Dendritic cell treated with granulocyte-macrophage colony-stimulating factor and Interleukin-4, amounts not matched to agents 40 ng/mL and 50 ng/mL, for 4 days (primary cell): Measurements from ENCODE around the gene SIX4.

Source experiments
- H3K27ac Mint-ChIP-seq: one replicate; pipeline ENCODE4 v1.8.0; 2022; ENCODE audit warnings: mild to moderate bottlenecking, mixed read lengths
- H3K27me3 Mint-ChIP-seq: one replicate; pipeline ENCODE4 v1.8.0; 2022; ENCODE audit warnings: mild to moderate bottlenecking, mixed read lengths
- H3K36me3 Mint-ChIP-seq: one replicate; pipeline ENCODE4 v1.8.0; 2022; ENCODE audit warnings: low read depth, mixed read lengths
- H3K4me1 Mint-ChIP-seq: one replicate; pipeline ENCODE4 v1.8.0; 2022; ENCODE audit warnings: low read depth, mixed read lengths
- H3K4me3 Mint-ChIP-seq: one replicate; pipeline ENCODE4 v1.8.0; 2022; ENCODE audit warnings: mild to moderate bottlenecking, moderate library complexity, mixed read lengths
- H3K9me3 Mint-ChIP-seq: one replicate; pipeline ENCODE4 v1.8.0; 2022; ENCODE audit warnings: mixed read lengths
- intact Hi-C: fragments of 100-400 bp; cut with micrococcal nuclease; formaldehyde crosslinking; loops from one replicate; pipeline ENCODE4 v1.15.0; 2022

Gene SIX4

DNA sequence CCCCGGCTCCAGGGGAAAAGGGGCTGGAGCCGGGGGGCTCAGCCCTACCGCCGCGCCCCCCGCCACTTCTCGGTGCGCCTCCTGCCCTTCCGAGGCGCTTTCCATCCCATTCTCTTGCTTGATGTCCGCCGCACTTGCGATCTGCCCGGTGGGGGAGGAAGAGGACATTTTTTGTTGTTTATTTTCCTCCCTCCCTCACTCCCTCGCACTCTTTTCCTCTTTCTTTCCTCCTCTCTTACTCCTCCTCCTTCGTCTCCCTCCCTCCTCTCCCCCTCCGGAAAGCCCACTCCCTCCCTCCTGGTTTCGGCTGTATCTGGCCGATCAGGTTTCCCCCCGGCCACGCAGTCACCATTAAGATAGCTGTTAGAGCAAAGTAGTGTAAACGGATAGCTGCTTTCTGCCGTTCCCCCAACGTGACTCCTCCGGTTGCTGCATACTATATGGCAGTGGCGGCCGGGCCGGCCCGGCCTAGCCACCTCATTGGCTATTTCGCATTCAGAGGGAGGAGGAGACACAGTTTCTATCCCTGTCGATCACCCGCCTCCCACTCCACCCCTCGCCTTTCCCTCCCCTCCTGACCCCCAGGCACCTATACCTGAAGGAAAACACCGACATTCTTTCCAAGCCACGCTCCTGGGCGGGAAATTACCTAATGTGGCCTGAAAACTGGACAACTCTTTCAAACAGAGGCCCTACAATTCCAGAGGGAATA, at the start of gene SIX4:
TSS of gene SIX4 (minus strand) at position 445 of the 712 bp plus-strand sequence. CDS start at position 168, 277 bp downstream.
- intact Hi-C loops = loop anchor here (10.0 kb wide), 1 partner anchor 59 kb away; no protein-coding TSS in a partner anchor
- Mint-ChIP-seq H3K9me3 (no peaks in the 10 kb centered on the region), H3K36me3 (no peaks in the 10 kb centered on the region), H3K27ac (no peak within 1 kb of the TSS), H3K4me1 (peaks cover 26% of the 10 kb centered on the region), H3K27me3 (peaks cover 90% of the 10 kb centered on the region), H3K4me3 (peak within 1 kb of the TSS; percentile 81)

DNA sequence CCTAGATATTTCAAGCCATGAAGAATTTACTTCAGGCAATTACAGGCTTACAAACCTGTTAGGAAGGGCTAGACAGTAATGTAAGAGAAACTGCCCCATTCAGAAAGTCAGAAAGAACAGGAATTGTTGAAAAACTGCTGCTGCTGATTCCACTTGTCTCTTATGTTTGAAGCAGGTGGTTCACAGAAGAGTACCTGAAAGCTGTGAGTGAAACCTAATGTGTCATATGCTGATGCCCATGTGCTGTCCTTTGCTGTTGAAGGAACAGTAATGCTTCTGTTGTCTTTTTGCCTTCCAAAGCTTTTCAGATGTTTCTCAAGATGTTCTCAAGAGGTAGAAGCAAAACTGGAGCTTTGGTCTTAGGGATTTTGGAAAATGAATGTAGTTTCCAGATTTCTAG, 49.4 kb upstream of the SIX4 start:
- H3K4me3 Mint-ChIP-seq = no peak overlapping the region
- H3K4me1 Mint-ChIP-seq = peaks cover 8% of the 10 kb centered on the region
- H3K36me3 Mint-ChIP-seq = no peaks in the 10 kb centered on the region
- H3K27me3 Mint-ChIP-seq = no peaks in the 10 kb centered on the region
- H3K27ac Mint-ChIP-seq = no peak overlapping the region
- no peaks in the 10 kb centered on the region for H3K9me3 Mint-ChIP-seq
- intact Hi-C loops = no loop called here

DNA sequence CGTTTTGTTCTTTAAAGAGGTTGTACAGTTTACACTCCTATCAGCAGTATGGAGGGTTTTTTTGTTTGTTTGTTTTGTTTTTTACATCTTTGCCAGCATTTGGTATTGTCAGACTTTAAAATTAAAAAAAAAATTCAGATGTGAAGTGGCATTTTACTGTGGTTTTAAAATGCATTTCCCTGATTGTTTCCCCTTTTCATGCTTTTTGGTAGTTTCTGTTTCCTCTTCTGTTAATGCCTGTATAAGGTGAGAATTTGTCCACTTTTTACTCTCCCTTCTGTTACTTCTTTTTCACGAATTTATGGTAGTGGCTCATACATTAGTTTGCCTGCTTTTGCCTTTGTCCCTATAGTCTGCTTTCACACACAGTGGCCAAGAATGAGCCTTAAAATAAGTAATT, 47.0 kb upstream of the SIX4 start:
- no peaks in the 10 kb centered on the region for H3K9me3 Mint-ChIP-seq
- intact Hi-C loops = no loop called here
- H3K27me3 Mint-ChIP-seq = no peaks in the 10 kb centered on the region
- no peak overlapping the region for H3K27ac Mint-ChIP-seq
- H3K4me3 Mint-ChIP-seq = no peak overlapping the region
- H3K4me1 Mint-ChIP-seq = peaks cover 8% of the 10 kb centered on the region
- no peaks in the 10 kb centered on the region for H3K36me3 Mint-ChIP-seq

DNA sequence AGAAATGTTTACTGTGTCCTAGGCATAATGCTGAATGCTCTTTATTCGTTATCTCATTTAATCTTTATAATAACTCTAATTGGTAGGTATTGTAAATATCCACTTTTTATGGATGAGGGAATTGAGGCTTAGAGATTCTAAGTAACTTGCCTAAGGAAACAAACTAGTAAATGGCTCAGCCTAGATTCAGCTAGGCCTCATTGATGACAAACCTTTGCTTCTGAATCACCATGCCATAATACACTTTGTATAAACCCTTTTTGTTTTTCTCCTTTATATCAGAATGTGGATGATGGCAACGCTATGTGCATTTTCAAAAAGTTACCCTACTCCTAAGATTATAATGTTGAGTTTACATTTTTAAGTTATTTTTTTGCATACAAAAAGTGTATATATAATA, 44.5 kb upstream of the SIX4 start:
- Mint-ChIP-seq H3K27ac (no peak overlapping the region), H3K36me3 (no peaks in the 10 kb centered on the region), H3K9me3 (no peaks in the 10 kb centered on the region), H3K27me3 (no peaks in the 10 kb centered on the region), H3K4me3 (no peak overlapping the region), H3K4me1 (peaks cover 8% of the 10 kb centered on the region)
- intact Hi-C loops = no loop called here

DNA sequence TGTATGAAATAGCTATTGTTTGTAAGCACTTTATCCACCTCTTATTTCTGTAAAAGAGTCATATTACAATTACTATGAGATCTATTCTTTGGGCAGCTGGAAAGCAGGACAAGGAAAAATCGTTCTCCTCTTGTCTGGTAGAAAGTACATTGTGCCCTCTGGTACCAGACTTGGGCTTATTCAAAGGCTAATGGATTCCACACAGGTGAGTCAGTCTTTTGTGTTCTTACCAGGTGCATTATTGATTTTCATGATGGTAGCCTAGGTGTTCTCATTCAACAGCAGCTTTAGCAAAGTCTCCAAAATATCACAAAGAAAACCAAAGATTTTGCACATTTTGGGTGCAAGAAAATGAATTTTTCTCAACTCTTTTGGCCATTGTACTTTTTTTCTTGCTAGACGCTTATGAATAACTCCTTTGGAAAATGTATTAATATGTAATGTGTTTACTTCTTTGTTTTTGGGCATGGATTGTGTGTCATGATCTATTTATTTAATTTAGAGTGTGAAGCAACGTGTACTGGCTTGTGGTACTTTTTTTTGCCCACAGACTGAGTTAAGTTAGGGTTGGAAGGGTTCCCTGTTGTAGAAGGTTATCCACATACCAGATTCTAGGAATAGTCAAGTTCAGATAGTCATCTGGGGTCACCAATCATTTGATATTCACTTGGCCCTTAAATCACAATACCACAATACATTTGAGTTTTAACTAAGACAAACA, 36.7 kb upstream of the SIX4 start:
- no peak overlapping the region for H3K27ac Mint-ChIP-seq
- no peaks in the 10 kb centered on the region for H3K27me3 Mint-ChIP-seq
- no peaks in the 10 kb centered on the region for H3K9me3 Mint-ChIP-seq
- H3K4me1 Mint-ChIP-seq = peaks cover 19% of the 10 kb centered on the region
- intact Hi-C loops = no loop called here
- no peak overlapping the region for H3K4me3 Mint-ChIP-seq
- no peaks in the 10 kb centered on the region for H3K36me3 Mint-ChIP-seq

DNA sequence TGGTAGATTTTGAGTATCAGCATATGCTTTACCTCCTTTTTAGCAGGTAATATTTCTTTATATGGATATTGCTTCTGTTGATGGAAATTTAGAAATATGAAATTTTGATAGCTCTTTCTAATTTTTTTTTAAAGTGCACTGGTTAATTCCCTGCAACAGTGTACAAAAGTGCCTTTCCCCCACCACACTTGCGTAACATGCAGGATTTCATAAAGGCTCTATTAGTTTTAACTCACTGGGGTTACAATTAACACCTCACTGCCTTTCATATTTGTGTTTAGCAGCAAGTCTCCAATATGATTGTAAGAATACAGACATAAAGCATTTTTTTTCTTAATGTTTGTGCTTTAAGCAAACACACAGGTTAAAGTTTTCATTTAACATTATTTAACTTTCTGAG, 36.1 kb upstream of the SIX4 start:
- no peaks in the 10 kb centered on the region for H3K9me3 Mint-ChIP-seq
- intact Hi-C loops = no loop called here
- H3K4me3 Mint-ChIP-seq = no peak overlapping the region
- no peak overlapping the region for H3K27ac Mint-ChIP-seq
- H3K27me3 Mint-ChIP-seq = no peaks in the 10 kb centered on the region
- H3K4me1 Mint-ChIP-seq = peaks cover 21% of the 10 kb centered on the region
- H3K36me3 Mint-ChIP-seq = no peaks in the 10 kb centered on the region

DNA sequence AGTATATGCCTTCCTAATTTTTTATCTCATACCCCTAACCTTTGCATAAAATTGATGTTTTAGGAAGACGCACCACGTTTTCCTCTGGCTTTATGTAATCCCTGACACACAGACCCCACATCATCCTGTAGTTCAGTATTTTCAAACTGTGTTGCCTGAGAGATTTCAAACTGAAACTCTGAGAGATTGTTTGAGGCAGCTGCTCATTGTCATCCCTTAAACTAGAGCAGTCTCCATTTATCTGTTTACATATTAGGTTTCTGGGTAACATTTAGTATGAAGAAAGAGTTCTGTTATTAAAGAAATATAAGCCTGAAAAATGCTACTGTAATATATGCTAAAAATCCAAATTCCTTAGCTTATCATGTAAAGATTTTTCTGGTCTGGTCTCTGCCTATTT, 34.7 kb upstream of the SIX4 start:
- H3K4me3 Mint-ChIP-seq = no peak overlapping the region
- H3K4me1 Mint-ChIP-seq = peaks cover 22% of the 10 kb centered on the region
- H3K9me3 Mint-ChIP-seq = no peaks in the 10 kb centered on the region
- no peaks in the 10 kb centered on the region for H3K27me3 Mint-ChIP-seq
- H3K36me3 Mint-ChIP-seq = no peaks in the 10 kb centered on the region
- intact Hi-C loops = no loop called here
- no peak overlapping the region for H3K27ac Mint-ChIP-seq

DNA sequence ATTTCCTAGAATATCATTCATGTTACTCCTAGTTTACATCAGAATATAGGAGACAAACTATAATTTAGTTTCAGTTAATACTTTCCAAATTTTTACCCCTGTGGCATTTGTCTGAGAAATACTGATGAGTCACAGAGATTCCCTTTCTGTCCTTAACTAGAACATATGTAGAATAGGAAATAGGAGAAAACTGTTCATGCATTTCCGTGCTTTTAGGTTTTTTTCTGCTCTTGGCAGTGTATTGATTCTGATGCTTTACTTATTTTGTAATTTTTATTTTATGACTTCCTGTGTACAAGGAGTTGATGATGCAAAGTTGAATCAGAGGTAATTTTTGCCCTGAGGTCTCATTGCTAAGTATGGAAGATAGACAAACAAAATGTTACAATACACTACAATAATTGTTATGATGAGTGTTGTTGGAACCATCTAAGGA, 33.4 kb upstream of the SIX4 start:
- Mint-ChIP-seq H3K27me3 (no peaks in the 10 kb centered on the region), H3K4me1 (peaks cover 30% of the 10 kb centered on the region), H3K9me3 (no peaks in the 10 kb centered on the region), H3K27ac (no peak overlapping the region), H3K36me3 (no peaks in the 10 kb centered on the region), H3K4me3 (no peak overlapping the region)
- intact Hi-C loops = no loop called here

DNA sequence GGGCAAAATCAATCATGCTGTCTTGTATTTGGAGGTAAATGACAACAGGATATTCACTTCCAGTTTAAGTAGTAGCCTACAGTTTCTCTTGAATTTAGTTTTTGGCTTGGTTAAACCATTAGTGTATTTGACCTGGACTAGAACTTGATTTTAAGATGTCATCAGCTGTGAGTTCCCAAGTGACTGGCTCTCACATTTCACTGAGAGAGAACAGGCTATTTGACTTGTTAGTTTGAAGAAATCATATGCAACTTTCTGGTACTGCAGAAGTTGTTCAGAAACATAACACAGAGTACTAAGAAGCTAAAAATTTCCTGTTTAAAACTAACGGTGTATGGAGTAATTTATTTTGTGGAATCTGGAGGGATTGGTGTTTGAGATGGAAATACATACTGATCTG, 32.7 kb upstream of the SIX4 start:
- Mint-ChIP-seq H3K4me3 (no peak overlapping the region), H3K27ac (no peak overlapping the region), H3K9me3 (no peaks in the 10 kb centered on the region), H3K4me1 (peaks cover 30% of the 10 kb centered on the region), H3K27me3 (no peaks in the 10 kb centered on the region), H3K36me3 (no peaks in the 10 kb centered on the region)
- intact Hi-C loops = no loop called here

DNA sequence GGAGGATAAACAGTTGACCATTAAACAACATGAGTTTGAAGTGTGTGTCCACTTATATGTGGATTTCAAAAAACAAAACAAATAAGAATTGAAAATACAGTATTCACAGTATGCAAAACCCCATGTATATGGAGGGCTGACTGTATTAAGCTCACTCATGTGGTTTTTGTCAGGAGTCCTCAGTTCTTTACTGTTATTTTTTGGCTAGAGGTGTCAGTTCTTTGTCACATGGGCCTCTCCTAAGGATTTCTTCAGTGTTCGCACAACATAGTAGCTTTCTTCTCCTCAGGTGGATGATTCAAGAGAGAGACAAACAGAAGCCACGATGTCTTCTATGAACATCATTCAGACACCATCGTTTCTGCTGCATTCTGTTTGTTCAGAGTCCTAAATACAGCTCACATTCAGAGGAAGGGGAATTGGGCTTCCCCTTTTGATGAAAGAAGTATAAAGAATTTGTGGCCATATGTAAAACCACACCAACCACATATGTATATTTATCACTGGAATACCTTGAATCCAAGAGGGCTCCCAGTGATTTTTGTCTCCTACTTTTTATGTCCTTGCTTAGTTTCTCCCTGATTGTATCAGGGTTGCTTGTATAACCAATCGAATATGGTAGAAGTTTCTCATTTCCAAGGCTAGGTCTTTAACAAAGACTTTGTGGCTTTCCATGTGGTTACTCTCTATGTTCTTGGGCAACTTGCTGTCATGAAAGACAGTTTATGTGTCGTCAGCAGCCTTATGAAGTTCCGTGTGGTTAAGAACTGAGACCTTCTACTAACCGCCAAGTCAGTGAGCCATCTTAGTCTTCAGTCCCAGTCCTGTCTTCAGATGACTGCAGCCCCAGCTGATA, 29.3 kb upstream of the SIX4 start:
- peaks cover 21% of the 10 kb centered on the region for H3K4me1 Mint-ChIP-seq
- no peaks in the 10 kb centered on the region for H3K27me3 Mint-ChIP-seq
- no peaks in the 10 kb centered on the region for H3K36me3 Mint-ChIP-seq
- no peak overlapping the region for H3K4me3 Mint-ChIP-seq
- intact Hi-C loops = no loop called here
- no peaks in the 10 kb centered on the region for H3K9me3 Mint-ChIP-seq
- H3K27ac Mint-ChIP-seq = no peak overlapping the region

DNA sequence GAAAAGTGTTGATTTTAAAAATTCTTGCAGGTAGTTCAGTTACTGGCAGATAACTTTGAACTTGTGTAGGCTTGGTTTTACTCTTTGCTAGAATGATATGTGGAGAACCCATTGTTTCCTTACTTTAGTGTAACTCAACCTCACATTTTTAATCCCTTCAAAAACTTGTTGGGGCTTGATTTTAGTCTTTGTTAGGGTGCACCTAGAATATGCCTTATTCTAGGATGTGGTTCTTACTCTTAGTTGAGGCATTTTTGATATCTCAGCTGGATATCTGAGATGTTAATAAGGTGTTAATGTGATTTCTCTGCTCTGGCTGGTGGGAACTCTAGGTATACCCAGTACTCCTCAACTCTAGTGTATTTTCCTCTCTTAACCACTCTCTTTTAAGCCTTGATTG, 20.4 kb upstream of the SIX4 start:
- intact Hi-C loops = no loop called here
- no peaks in the 10 kb centered on the region for H3K27me3 Mint-ChIP-seq
- no peak overlapping the region for H3K27ac Mint-ChIP-seq
- H3K4me1 Mint-ChIP-seq = peaks cover under 1% of the 10 kb centered on the region
- H3K36me3 Mint-ChIP-seq = no peaks in the 10 kb centered on the region
- H3K9me3 Mint-ChIP-seq = peaks cover 11% of the 10 kb centered on the region
- H3K4me3 Mint-ChIP-seq = no peak overlapping the region

DNA sequence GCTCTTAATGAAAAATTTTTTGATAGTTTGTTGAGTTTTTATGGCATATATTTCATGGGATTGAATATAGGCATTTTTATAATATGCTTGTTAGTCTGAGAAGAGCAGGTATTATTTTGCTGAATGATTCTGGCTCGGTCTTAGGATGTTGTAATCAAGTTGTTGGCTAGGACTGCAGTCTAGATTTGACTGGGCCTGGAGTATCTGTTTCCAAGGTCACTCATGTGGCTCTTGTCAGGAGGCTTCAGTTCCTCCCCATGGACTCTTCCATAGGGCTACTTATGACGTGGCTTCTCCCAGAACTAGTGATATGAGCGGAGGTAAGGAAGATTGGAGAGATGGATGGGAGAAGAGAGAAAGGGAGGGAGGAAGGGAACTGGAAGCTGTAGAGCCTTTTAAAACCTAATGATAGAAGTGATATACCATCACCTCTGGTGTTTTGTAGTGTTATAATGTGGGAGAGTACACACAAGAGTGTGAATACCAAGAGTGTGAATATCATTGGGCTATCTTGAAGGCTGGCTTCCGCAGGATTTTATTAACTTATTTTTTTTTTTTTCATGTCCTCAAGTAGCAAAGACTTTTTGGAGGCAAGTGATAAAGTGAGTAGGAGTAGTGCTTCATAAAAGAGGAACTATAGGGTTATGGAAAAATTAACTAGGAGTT, 14.8 kb upstream of the SIX4 start:
- Mint-ChIP-seq H3K36me3 (peaks cover 7% of the 10 kb centered on the region), H3K4me3 (no peak overlapping the region), H3K9me3 (peaks cover 11% of the 10 kb centered on the region), H3K4me1 (peaks cover 22% of the 10 kb centered on the region), H3K27ac (no peak overlapping the region), H3K27me3 (peaks cover 3% of the 10 kb centered on the region)
- intact Hi-C loops = no loop called here

DNA sequence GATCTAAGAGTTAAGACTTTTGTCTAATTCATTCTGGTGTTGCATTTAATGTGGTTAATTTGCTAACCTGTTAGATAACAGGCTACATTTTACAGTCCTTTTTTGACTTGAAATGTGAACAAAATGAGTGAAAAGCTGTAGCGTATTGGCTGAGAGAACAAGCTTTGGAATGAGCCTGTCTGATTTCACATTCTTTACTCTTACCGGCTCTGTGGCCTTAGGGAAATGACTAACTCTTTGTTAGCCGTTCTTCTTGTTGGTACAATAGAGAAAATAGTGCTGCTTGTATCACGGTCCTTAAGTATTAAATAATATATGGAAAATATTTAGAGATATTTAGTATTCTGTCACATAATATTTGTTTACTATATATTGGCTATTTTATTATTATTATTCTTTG, 12.3 kb upstream of the SIX4 start:
- Mint-ChIP-seq H3K27ac (no peak overlapping the region), H3K36me3 (peaks cover 7% of the 10 kb centered on the region), H3K27me3 (peaks cover 8% of the 10 kb centered on the region), H3K4me3 (no peak overlapping the region), H3K9me3 (no peaks in the 10 kb centered on the region), H3K4me1 (peaks cover 22% of the 10 kb centered on the region)
- intact Hi-C loops = no loop called here
